ENCODE results near the gene GRIFIN.

GRIFIN gene

DNA sequence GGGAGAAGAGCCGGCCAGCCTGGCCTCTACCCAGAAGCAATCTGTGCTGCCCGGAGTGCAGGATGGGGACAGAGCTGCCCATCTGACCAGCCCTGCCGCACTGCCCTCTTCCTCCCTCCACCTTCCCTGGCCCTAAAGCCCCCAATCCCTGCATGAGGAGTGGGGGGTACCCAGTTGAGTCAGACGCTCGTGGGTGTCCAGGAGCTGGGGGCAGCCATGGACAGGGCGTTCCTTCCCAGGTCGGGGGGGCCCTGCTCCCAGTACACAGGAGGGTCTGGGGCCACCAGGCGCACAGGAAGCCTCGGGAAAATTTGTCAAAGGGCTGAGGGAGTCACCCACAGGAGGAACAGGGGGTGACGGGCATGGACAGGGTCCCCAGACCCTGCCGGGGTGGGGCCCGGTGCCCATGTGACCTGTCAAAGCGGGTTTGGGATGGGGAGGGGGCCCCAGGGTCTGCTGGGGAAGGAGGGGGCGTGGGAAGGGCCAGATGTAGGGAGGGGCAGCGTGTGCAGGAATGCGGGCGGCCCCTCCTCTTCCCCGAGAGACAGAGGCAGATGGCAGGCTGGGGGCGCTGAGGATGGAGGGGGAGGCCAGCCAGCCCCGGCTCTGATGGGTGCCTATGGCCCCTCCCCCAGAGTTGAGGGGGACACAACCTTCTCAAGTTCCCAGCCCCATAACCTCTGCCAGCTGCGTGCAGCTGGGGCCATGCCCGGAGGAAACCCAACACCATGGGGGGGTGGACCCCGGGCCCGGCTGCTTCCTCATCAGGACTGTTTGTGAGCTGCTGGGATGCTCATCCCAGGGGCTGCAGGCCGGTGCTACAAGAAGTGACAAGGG lies 21.5 kb upstream of the GRIFIN start:
- no peak for DNase-seq

DNA sequence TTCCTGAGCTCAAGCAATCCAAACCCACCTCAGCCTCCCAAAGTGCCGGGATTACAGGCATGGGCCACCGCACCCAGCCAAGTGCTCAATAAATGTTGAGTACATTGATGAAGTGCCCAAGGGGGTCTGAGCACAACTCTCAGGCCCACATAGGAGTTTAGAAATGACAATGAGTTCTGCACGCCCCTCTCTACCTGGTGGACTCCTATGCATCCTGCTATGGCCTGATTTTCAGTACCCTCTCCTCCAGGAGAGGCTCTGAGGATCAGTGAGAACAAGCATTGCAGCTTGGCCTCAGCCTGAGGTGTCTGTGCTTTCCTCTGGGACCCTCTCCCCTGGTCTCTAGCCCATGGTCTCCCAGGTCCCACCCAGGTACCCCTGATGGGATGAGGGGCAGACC lies 20.9 kb upstream of the GRIFIN start:
- DNase-seq = no peak

DNA sequence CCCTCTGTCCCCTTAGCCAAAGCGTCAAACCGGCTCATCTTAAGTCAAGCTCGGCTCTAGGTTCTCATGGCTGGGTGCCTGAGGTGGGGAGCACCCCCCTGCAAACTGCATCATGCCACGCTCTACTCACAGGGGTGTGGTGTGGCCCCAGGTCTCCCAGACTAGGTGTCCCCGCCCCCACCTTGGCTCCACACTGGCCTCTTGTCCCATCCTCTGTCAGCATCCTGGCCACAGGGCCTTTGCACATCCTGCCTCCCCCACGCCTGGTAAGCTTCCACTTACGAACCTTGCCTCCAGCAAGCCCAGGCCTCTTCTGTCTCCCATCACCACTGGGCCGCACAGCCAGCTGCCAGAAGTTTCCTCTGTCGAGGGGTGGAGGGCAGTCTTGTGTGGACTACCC lies 20.2 kb upstream of the GRIFIN start:
- no peak for DNase-seq

DNA sequence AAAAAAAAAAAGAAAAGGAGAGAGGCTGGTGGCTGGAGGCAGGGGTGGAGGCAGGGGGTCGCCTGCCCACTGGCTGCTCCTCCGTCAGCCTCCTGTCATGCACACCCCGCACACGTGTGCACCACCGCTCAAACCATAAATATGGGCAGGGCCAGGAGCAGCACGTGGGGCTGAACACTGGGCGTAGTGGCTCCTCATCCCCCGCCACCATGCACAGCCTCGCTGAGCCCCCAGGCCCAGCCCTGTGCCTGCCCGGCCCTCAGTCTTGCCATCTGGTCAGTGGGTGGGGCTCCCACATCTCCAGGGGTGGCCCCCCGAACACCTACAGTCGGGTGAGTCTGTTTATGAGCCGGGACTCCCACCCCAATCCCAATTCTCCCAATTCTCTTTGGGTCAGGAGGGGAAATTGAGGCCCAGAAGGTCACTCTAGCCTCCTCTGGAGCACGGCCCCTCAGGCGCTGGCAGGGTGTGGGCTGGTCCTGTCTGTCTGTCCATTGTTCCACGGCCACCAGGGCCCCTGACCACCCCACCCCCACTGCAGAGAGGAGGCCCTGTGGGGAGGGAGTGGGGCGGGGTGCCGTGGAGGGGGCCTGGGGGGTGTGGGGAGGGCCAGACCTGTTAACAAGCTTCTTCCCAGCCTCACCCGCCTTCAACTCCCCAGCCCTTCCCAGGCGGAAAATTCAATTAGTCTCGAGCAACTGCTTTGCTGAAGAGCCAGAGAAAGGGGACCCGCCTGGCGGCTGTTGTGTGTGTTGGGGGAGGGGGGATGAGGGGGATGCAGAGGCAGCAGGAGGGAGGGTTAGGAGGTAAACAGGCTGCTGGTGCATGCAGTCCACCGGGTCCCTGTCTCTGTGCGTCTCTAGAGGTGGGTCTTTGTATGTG lies 19.5 kb upstream of the GRIFIN start:
- DNase-seq = no peak

DNA sequence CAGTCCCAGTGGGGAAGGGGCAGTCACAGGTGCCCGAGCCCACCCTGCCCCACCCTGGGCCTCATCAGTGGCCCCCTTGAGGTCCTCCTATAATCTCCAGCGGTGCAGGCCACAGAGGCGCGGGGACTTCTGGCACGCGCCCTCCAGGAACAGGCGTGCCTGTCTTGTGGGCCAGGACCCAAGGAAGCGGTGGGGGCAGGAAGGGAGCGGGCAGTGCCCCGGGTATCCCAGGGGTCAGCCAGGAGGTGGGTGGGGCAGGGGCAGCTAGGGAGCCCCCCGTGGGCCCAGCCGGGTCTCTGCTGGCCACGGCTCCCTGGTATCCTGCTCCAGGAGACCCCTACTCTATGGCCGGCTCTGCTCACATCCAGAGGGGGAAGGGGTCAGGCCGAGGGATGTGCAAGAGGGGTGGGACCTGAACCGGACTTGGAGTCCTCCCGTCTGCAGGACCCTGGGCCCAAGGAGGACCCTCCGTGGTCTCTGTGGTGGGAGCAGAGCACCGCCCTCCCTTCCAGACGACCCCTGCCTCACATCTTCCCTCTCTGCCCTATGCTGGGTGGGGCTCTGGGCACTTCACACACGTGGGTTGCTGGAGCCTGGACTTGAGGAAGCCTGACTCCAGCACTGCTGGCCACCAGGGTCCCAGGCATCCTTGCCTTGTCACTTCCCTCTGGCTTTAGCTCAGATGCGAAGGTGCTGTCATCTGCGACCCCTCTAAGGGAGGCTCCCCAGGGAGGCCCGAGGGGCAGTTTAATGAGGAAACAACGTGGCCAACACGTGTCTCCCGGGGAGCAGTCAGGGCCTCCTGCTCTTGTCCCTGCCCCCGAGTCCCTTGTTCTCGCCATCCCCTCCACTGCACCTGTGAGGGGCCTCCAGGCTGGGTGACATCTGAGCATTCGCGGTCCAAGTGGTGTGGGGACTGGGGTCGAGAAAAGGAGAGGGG lies 18.3 kb upstream of the GRIFIN start:
- DNase-seq = no peak

DNA sequence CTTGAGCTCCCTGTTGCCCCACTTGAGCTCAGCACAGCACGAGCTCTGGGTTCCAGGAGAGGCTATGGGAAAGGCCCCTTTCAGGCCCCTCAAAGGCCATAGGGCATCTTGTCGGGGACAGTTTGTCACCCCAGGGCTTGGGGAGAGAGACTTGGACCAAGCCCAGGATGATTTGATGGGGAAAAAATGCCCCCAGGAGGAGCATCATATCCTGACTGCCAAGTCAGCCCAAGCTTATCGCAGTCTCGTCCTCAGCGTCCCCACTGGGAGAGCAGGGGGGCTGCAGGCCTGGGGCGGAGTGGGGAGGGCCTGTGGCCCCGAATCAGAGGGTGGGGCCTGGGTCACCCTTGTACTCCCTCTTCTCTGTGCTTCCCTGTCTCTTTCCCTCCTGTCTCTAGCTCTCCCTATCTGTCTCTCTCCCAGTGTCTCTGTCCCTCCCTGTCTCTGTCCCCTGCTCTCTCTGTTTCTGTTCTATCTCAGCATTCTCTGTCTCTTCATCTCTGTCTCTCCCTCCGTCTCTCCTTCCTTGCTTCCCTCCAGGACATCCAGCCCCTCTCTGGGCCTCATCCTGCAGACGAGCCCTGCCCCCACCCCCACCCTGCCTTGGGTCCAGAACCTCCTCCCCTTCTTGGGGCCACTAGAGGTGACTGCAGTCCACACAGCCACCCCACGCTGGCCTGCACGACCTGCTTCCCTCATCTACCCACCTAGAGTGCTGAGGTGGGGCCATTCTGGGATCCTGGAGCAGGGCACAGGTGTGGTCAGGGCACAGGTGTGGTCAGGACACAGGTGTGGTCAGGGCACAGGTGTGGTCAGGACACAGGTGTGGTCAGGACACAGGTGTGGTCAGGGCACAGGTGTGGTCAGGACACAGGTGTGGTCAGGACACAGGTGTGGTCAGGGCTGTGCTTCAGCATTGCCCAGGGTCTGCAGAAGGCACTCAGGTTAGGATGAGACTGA lies 17.3 kb upstream of the GRIFIN start:
- DNase-seq = no peak

DNA sequence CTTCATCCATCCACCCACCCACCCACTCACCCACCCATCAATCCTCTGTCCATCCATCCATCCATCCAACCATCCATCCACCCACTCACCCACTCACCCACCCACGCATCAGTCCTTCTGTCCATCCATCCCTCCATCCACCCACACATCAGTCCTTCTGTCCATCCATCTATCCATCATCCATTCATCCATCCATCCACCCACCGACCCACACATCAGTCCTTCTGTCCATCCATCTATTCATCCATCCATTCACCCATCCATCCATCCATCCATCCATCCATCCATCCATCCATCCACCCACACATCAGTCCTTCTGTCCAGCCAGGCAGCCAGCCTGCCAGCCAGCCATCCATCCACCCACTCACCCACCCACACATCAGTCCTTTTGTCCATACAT lies 15.8 kb upstream of the GRIFIN start:
- no peak for DNase-seq

DNA sequence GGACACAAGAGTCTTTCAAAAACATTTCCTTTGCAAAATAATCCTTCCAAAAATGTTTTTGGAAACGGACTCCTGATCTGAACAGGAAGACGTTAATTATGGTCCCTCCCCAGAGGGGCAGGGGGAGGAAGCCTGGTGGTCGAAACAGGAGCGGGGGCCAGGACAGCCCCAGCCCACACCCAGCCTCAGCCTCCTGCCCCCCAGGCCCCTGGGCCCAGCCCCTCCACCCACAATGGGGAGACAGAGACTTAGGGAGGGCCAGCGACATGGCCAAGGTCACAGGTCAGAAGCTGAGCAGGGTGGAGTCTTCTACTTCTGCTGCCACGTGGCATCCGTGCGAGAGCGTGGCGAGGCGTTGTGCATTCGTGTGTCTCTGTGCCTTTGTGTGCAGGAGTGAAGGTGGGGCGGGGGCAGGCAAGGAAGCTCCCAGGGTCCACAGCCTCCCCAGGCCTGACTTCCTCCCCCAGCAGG lies 14.0 kb upstream of the GRIFIN start:
- no peak for DNase-seq

DNA sequence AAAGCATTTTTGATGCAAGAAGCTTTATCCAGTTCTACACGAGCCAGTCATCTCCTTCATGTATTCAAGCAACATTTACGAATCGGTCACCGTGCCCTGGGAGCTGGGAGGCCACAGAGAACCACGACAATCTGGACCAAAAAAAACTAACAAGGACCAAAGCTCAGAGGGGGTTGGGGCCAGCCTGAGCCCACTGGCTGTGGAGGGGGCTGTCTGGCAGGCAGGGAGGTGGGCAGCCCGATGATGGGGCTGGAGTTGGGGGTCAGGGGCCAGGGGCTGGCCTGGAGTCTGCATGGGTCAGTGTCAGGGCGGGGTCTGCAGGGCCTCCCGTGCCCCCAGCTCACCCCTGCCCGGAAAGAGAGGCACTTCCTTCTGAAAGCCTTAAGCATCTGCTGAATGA lies 12.5 kb upstream of the GRIFIN start:
- no peak for DNase-seq

DNA sequence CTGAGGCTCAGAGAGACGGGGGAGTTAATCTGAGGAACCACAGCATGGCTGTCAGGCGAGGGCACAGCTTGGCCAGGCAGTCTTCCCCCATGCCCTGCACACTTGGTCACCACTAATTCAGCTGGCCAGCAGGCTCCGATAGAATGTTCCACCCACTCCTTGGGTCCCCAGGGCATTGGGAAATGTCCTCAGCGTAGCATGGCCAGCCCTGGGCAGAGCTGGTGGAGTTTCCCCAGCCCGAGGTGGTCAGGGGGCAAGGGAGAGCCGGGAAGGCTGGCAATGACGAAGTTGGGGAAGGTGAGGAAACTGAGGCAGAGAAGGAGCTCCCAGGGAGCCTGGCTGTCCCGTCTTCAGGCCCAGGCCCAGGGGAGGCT lies 12.1 kb upstream of the GRIFIN start:
- DNase-seq = no peak

DNA sequence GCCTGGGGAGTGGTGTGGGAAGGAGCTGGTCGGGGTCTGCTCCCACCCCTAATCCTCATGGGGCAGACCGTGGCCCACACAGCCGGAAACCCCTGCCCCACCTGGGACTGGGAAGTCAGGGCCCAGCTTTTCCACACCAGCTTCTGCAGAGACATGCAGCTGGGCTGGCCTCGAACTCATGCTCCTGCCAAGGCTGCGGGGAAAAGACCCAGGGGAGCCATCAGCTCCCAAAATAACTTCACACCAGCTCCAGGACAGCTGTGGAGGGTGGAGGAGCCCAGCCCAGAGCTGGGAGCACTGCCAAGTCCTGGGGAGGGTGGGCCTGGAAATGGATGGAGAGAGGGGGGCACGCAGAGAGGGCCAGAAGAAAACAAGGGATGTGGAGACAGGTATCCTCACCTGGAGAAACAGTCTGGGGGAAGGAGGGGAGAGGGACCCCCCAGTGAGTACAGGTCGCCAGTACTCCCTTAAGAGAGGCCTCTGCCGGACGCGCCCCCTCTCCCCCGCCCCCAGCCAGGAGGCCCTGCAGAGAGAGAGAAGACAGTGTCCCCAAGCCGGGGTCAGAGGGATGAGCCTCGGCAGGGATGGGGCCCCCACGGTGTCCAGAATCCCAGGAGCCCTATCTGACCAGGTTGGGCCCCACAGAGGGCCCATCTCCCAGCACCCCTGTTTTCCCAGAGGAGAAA lies 11.5 kb upstream of the GRIFIN start:
- DNase-seq = no peak

DNA sequence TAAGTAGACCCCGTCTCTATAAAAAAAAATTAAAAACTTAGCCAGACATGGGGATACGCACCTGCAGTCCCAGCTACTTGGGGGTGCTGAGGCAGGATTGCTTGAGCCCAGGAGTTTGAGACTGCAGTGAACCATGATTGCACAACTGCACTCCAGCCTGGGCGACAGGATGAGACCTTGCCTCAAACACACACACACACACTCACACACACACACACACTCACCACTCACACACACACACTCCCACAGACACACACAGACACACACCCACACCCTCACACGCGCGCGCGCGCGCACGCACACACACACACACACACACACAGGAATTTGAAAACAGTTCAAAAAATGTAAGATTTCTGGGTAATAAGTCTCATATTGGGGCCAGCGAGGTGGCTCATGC lies 8.7 kb upstream of the GRIFIN start:
- no peak for DNase-seq

DNA sequence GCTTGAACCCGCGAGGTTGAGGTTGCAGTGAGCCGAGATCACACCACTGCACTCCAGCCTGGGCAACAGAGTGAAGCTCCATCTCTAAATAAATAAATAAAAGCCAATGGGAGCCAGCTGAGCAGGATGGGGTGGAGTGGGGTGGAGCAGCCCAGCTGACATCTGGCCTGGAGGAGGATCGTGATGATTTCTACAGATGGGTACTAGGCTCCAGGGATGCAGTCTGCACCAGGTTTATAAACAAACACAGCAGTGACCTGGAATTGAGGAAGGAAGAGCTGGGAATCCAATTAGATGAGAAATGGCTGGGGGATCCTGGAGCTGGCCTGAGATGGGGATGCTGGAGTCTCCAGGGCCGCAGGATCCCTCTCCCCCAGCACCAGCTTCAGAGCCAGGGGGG lies 7.3 kb upstream of the GRIFIN start:
- no peak for DNase-seq

DNA sequence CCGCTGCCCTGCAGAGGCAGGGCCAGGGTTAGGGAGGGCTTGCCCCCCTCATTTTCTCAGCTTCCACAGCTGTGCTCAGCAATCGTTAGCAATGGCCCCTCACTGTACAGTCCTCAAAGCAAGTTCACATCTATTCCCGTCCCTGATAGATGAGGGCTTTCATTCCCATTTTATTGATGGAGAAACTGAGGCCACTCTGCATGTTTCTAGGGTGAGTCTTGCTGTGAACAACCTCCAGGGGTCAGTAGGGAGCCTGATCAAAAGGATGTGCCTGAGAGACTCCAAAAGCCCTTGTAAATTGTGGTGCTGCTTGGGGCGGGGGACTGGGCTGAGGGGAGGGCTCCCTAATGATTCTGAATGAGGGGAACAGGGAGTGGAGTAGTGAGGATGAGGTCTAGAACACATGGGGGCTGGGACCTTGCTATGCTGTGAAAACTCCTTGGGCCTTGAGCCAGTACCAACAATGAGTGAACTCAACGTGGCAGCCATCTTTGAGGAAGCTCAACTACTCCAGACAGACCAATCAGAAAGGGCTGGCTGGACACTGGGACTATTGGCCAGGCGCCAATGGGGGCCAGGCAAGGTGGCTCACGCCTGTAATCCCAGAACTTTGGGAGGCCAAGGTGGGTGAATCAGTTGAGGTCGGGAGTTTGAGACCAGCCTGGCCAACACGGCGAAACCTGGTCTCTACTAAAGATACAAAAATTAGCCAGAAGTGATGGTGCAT lies 6.7 kb upstream of the GRIFIN start:
- no peak for DNase-seq

DNA sequence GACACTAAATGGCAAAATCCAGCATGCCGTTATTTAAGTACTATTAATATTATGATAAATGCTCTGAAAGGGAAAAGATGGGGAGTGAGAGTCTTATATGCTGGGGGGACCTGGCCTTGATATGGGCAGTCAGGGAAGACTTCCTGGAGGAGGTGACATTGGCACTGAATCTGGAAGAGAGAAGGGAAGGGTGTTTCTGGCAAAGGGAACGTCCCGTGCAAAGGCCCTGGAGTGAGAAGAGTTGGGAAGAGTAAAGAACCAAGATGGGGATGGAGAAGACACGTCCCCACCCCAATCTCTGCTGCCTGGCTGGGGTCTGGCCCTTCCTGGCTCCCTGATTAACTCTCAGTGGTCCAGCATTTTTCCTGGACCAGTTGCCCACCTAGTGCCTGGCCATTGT lies 5.0 kb upstream of the GRIFIN start:
- DNase-seq = no peak

DNA sequence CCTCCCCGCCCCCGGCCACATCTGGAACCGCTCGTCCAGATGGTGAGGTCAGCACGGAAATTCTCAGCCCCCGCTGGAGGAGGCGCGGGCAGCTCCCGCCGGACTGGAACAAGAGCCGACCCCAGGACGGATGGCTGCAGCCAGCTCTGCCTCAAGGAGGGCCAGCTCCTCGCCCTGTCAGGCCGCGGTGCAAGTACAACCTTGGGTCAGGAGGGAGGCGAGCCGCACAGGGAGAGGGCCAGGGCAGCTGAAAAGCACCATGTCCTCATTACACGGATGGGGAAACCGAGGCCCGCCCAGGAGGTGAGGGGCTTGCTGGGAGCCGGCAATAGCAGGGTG lies 3.8 kb upstream of the GRIFIN start:
- no peak for DNase-seq

DNA sequence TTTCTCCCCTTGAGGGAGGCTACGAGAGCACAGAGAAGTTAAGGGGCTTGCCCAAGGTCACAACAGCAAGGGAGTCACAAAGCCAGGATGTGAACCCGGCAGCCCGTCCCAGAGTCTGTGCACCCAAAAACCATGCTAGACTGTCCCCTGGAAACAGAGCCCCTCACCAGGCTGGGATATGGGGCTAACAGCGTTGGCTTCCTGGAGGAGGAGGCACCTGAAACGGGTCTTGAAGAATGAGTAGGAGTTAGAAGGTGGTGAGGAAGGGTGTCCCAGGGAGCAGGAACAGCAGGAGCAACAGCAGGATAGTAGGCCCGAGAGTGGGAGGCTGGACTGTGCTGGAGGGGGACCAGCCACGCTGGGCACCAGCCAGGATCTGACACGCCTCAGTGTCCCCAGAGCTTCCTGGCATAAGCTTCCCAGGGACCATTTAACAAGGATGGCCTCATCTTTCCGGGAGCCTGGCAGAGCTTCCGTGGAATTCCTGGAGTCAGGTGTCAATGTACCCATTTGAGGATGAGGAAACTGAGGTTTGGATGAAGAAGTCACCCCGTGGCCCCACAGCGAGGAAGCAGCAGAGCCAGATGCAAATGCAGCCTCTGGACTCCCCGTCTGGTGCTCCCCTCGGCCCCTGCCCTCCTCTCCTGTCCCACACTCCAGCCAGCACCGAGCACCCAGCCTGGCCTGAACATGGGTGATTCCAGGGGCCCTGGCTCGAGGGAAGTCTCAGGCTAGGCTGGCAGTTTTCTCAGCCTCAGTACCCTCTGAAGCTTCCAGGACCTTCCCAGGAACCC lies 3.3 kb upstream of the GRIFIN start:
- DNase-seq = no peak

DNA sequence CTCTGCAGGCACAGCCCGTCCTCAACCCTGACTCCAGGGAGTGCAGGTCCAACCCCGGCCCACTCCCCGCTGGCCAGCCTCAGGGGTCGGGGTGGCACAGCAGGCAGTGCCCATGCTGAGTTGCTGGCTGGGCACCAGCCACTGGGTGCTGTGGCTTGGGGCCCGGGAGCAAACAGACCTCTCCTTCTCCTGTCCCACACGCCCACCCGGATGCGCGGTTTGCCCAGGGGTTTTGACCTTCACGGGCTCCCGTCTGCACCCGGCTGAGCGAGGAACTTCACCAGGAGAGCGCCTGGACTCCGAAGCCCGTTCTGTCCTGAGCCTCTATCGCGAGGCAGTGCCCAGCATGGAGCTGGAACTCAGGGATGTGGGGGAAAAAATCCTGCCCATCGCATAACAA lies 2.6 kb upstream of the GRIFIN start:
- no peak for DNase-seq

DNA sequence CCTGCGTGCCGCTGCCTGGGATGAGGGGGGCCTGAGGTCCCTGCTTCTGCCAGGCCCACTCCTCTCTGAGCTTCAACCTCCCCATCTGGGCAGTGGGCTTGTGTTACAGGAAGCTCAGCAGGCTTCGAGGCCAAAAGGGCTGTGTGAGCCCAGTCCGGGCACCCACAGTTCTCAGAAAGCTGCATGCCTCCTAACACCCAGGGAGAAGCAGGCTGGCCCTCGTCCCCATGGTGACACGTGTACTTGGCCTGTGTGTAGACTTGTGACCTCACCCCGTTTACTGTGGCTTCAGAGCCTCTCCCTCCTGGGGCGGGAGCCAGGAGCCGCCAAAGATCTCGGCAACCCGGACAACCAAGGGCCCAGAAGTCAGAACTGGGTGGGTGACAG lies 2.2 kb upstream of the GRIFIN start:
- no peak for DNase-seq
